H9 (cell line): ENCODE results near the gene CYB5R3. TPM values are rescaled to one million over a fixed set of nuclear protein-coding genes. Genes with fewer than 3 reads are reported as not detected.
"Not testable (repeated sequence)": the region's sequence is repeated elsewhere in the genome, so short reads cannot be mapped to it uniquely, and the experiment has no call there.

ENCODE experiments used
- DNase-seq: peaks from one replicate; pipeline ENCODE4 v3.0.0-alpha.2; 2017
- H2AFZ ChIP-seq: one replicate; pipeline ENCODE4 v1.6.1; 2013; ENCODE audit warnings: mild to moderate bottlenecking, low read length, control low read depth, moderate library complexity
- H2AK5ac ChIP-seq: 2 replicates; pipeline ENCODE4 v1.6.1; 2013; ENCODE audit warnings: low read length, control low read depth, mixed read lengths; ENCODE audit not compliant: insufficient read length
- H2BK120ac ChIP-seq: one replicate; pipeline ENCODE4 v1.6.1; 2013; ENCODE audit warnings: low read depth, mild to moderate bottlenecking, low read length, control low read depth, inconsistent platforms; ENCODE audit not compliant: poor library complexity, severe bottlenecking
- H2BK12ac ChIP-seq: 2 replicates; pipeline ENCODE4 v1.6.1; 2013; ENCODE audit warnings: low read length, control low read depth, mixed read lengths, low read depth; ENCODE audit not compliant: insufficient read length
- H2BK15ac ChIP-seq: 2 replicates; pipeline ENCODE4 v1.6.1; 2013; ENCODE audit warnings: low read depth, low read length, control low read depth
- H2BK20ac ChIP-seq: one replicate; pipeline ENCODE4 v1.6.1; 2013; ENCODE audit warnings: low read depth, mild to moderate bottlenecking, low read length, control low read depth, inconsistent platforms; ENCODE audit not compliant: poor library complexity, severe bottlenecking
- H2BK5ac ChIP-seq: 2 replicates; pipeline ENCODE4 v1.6.1; 2013; ENCODE audit warnings: low read length, control low read depth, mixed read lengths; ENCODE audit not compliant: insufficient read length
- H3K14ac ChIP-seq: 2 replicates; pipeline ENCODE4 v1.6.1; 2013; ENCODE audit warnings: low read length, control low read depth; ENCODE audit not compliant: insufficient read depth
- H3K18ac ChIP-seq: 2 replicates; pipeline ENCODE4 v1.6.1; 2013; ENCODE audit warnings: low read depth, mild to moderate bottlenecking, mixed read lengths, low read length, control low read depth; ENCODE audit not compliant: insufficient read length
- H3K23ac ChIP-seq: 2 replicates; pipeline ENCODE4 v1.6.1; 2013; ENCODE audit warnings: low read length, control low read depth, mixed read lengths, low read depth; ENCODE audit not compliant: insufficient read length
- H3K23me2 ChIP-seq: 2 replicates; pipeline ENCODE4 v1.6.1; 2013; ENCODE audit warnings: low read depth, mild to moderate bottlenecking, mixed read lengths, low read length, control low read depth; ENCODE audit not compliant: insufficient read length, poor library complexity, severe bottlenecking
- H3K27ac ChIP-seq: 2 replicates; pipeline ENCODE4 v1.5.1; 2013; ENCODE audit warnings: low read length, control low read depth, mixed read lengths, low read depth; ENCODE audit not compliant: insufficient read length
- H3K27me3 ChIP-seq: 2 replicates; pipeline ENCODE4 v1.6.1; 2013; ENCODE audit warnings: low read length, control low read depth, inconsistent platforms; ENCODE audit not compliant: insufficient read depth
- H3K4ac ChIP-seq: 2 replicates; pipeline ENCODE4 v1.6.1; 2013; ENCODE audit warnings: low read depth, mild to moderate bottlenecking, control low read depth, inconsistent platforms, low read length, moderate library complexity
- H3K4me1 ChIP-seq: 2 replicates; pipeline ENCODE4 v1.6.1; 2013; ENCODE audit warnings: low read length, control low read depth, inconsistent platforms; ENCODE audit not compliant: insufficient read depth
- H3K4me2 ChIP-seq: 2 replicates; pipeline ENCODE4 v1.6.1; 2013; ENCODE audit warnings: low read length, control low read depth, mixed read lengths; ENCODE audit not compliant: insufficient read length, insufficient read depth
- H3K56ac ChIP-seq: 2 replicates; pipeline ENCODE4 v1.6.1; 2013; ENCODE audit warnings: low read depth, mild to moderate bottlenecking, mixed read lengths, low read length, control low read depth; ENCODE audit not compliant: insufficient read length
- H3K79me1 ChIP-seq: 2 replicates; pipeline ENCODE4 v1.6.1; 2013; ENCODE audit warnings: low read depth, mild to moderate bottlenecking, moderate library complexity, low read length, control low read depth, inconsistent platforms; ENCODE audit not compliant: insufficient read depth, poor library complexity, severe bottlenecking
- H3K79me2 ChIP-seq: 2 replicates; pipeline ENCODE4 v1.6.1; 2013; ENCODE audit warnings: low read length, control low read depth, inconsistent platforms; ENCODE audit not compliant: insufficient read depth
- H3K9ac ChIP-seq: 2 replicates; pipeline ENCODE4 v1.6.1; 2013; ENCODE audit warnings: low read length, control low read depth, mixed read lengths; ENCODE audit not compliant: insufficient read length; ENCODE audit errors: extremely low read depth
- H3K9me3 ChIP-seq: one replicate; pipeline ENCODE4 v1.6.1; 2013; ENCODE audit warnings: low read depth, low read length, inconsistent platforms; ENCODE audit not compliant: control insufficient read depth
- H3T11ph ChIP-seq: one replicate; pipeline ENCODE4 v1.6.1; 2013; ENCODE audit warnings: mild to moderate bottlenecking, low read length, control low read depth, inconsistent platforms
- H4K20me1 ChIP-seq: one replicate; pipeline ENCODE4 v1.6.1; 2013; ENCODE audit not compliant: control insufficient read depth, insufficient read length, insufficient read depth
- H4K5ac ChIP-seq: 2 replicates; pipeline ENCODE4 v1.6.1; 2013; ENCODE audit warnings: low read depth, mild to moderate bottlenecking, mixed read lengths, low read length, control low read depth; ENCODE audit not compliant: insufficient read length
- H4K8ac ChIP-seq: replicated peaks from 2 replicates; pipeline ENCODE4 v1.6.1; 2013; ENCODE audit warnings: low read length, control low read depth, mixed read lengths, low read depth; ENCODE audit not compliant: insufficient read length
- H4K91ac ChIP-seq: 2 replicates; pipeline ENCODE4 v1.6.1; 2013; ENCODE audit warnings: low read depth, mild to moderate bottlenecking, moderate library complexity, mixed read lengths, low read length, control low read depth; ENCODE audit not compliant: insufficient read length
- H3K27ac Mint-ChIP-seq, 3 experiments: 2 replicates in 2 of 3; 3 replicates in 1 of 3; pipeline ENCODE4 v1.8.0; 2020 to 2021; ENCODE audit warnings: mixed read lengths in 3 of 3, mild to moderate bottlenecking in 1 of 3, moderate library complexity in 1 of 3
- H3K27me3 Mint-ChIP-seq: 2 replicates; pipeline ENCODE4 v1.8.0; 2021; ENCODE audit warnings: low read depth, mild to moderate bottlenecking, moderate library complexity, mixed read lengths
- H3K36me3 Mint-ChIP-seq, 3 experiments: 2 replicates in 2 of 3; 3 replicates in 1 of 3; pipeline ENCODE4 v1.8.0; 2020 to 2021; ENCODE audit warnings: low read depth in 3 of 3, mixed read lengths in 3 of 3; ENCODE audit not compliant: insufficient read depth in 1 of 3
- H3K4me1 Mint-ChIP-seq, 2 experiments: 2 replicates each; pipeline ENCODE4 v1.8.0; 2020; ENCODE audit warnings: mixed read lengths in 2 of 2
- H3K4me3 Mint-ChIP-seq, 2 experiments: 2 replicates in 1 of 2; 3 replicates in 1 of 2; pipeline ENCODE4 v1.8.0; 2020 to 2021; ENCODE audit warnings: mild to moderate bottlenecking in 2 of 2, mixed read lengths in 2 of 2, moderate library complexity in 1 of 2
- H3K9me3 Mint-ChIP-seq, 2 experiments: 2 replicates in 1 of 2; 3 replicates in 1 of 2; pipeline ENCODE4 v1.8.0; 2020; ENCODE audit warnings: mild to moderate bottlenecking in 2 of 2, mixed read lengths in 2 of 2, moderate library complexity in 1 of 2
- WGBS: extraction: QIAGEN DNeasy Blood & Tissue Kit; methylation state at CpG from one replicate; pipeline ENCODE4 v1.1.7; 2013; ENCODE audit warnings: missing lambda C conversion rate, low lambda C conversion rate, mixed read lengths; ENCODE audit not compliant: insufficient read length; ENCODE audit errors: extremely low coverage; 5-methylcytosine and 5-hydroxymethylcytosine counted together
- total RNA-seq: library from RNA; stranded (reverse); gene quantifications from 2 replicates; pipeline ENCODE4 v1.2.1, GENCODE V29; 2021

The CYB5R3 gene
- total RNA-seq, 1 experiment from 2014 or later = 97.4 TPM

DNA sequence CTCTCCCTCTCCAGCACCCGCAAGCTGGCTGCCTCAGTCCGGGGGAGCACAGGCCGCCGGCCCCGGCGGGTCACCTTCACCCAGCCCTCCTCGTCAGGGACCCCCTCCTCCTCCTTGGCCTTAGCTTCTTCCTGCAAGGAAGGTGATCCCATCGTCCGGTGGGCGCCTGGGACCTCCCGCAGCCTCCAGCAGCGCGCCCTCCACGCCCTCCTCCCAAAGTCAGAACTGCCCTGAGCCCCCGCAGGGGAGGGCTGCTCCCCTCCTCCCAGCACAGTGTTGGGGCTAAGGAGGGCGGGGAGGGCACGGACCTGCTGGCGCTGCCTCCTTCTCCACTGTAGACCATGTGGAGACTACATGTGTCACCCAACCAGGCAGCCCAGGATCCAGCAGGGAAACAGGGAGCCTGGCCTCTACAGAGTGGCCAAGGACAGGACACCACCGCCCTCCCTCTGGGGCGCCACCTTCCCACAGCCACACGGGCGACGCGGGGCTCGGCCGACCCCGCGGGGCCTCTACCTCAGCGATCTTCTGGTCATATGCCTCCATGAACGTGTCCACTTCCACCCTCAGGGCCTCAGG lies 73.1 kb downstream of the CYB5R3 start:
- not testable (repeated sequence) for H3K27me3 Mint-ChIP-seq, H2BK12ac ChIP-seq, H2BK5ac ChIP-seq, H2AK5ac ChIP-seq, H3K14ac ChIP-seq, H3K18ac ChIP-seq, H3K9me3 Mint-ChIP-seq, H3K23ac ChIP-seq, H3K4me2 ChIP-seq, H2BK15ac ChIP-seq, H3K9ac ChIP-seq, H3T11ph ChIP-seq, H3K4me3 Mint-ChIP-seq, H3K79me2 ChIP-seq, H4K91ac ChIP-seq, H3K4me1 Mint-ChIP-seq, H3K27ac Mint-ChIP-seq, H3K4ac ChIP-seq, DNase-seq, H2BK20ac ChIP-seq, H3K79me1 ChIP-seq, H4K5ac ChIP-seq, H3K23me2 ChIP-seq, H3K27ac ChIP-seq, H4K8ac ChIP-seq, H2AFZ ChIP-seq, H3K9me3 ChIP-seq, H3K56ac ChIP-seq, H4K20me1 ChIP-seq, H2BK120ac ChIP-seq, H3K27me3 ChIP-seq, H3K4me1 ChIP-seq
- peaks cover 28 to 71% (median 44%) of the 10 kb centered on the region in 3 experiments for H3K36me3 Mint-ChIP-seq
- no CpG with 5 or more reads among the region's 30 CpGs for WGBS

DNA sequence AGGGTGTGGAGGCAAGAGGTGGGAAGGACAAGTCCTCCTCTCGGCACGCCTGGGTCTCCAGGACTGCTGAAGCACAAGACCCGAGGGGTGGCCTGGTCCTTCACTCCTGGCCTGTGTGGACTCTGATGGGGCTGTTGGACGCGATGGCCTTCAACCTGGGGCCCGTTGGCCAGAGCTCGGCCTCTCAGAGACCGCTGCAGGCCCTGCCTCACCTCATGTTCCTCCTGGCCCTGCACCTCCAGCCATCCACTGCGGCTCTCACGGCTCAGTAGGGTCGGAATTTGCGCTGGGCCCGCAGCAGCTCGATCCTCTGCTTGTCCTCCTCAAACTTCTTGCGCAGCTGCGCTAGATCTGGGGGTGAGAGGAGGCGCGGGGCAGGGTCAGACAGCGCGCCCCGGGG lies 74.7 kb downstream of the CYB5R3 start:
- not testable (repeated sequence) for H3K14ac ChIP-seq, H3K23ac ChIP-seq, H3K27me3 ChIP-seq, H3K23me2 ChIP-seq, H3K4me1 ChIP-seq, H3T11ph ChIP-seq, H4K5ac ChIP-seq, H4K8ac ChIP-seq, H3K56ac ChIP-seq, H2BK12ac ChIP-seq, H2BK15ac ChIP-seq, H3K27ac Mint-ChIP-seq, H3K79me1 ChIP-seq, DNase-seq, H3K4ac ChIP-seq, H2BK120ac ChIP-seq, H3K27ac ChIP-seq, H3K27me3 Mint-ChIP-seq, H4K91ac ChIP-seq, H3K4me3 Mint-ChIP-seq, H3K79me2 ChIP-seq, H2BK20ac ChIP-seq, H3K9me3 Mint-ChIP-seq, H3K4me2 ChIP-seq, H2AFZ ChIP-seq, H3K18ac ChIP-seq, H4K20me1 ChIP-seq, H2AK5ac ChIP-seq, H3K9ac ChIP-seq, H3K9me3 ChIP-seq, H2BK5ac ChIP-seq
- no CpG with 5 or more reads among the region's 21 CpGs for WGBS
- Mint-ChIP-seq H3K4me1 (peaks cover 3 to 11% of the 10 kb centered on the region in 2 experiments; a peak in 3 of 4 replicates), H3K36me3 (peaks cover 23 to 67% (median 43%) of the 10 kb centered on the region in 3 experiments)
